Keratinocyte (primary cell): ENCODE measurements around the gene NOTUM.

ENCODE experiments used
- CTCF ChIP-seq, 3 experiments: IDR thresholded peaks in 1 of 3; conservative IDR thresholded peaks in 1 of 3; optimal IDR thresholded peaks in 1 of 3; 2 replicates in 2 of 3; 3 replicates in 1 of 3; pipeline versions ENCODE3 to v1.5.1; 2011; ENCODE audit warnings: low read length in 3 of 3, mild to moderate bottlenecking in 3 of 3, moderate library complexity in 2 of 3, control low read depth in 1 of 3, inconsistent platforms in 1 of 3; ENCODE audit not compliant: insufficient read depth in 2 of 3; ENCODE audit errors: extremely low read depth in 1 of 3
- EZH2 ChIP-seq: IDR thresholded peaks from one replicate; pipeline ENCODE4 v1.6.1; 2012; ENCODE audit warnings: inconsistent platforms, mild to moderate bottlenecking, low read length, moderate library complexity

DNA sequence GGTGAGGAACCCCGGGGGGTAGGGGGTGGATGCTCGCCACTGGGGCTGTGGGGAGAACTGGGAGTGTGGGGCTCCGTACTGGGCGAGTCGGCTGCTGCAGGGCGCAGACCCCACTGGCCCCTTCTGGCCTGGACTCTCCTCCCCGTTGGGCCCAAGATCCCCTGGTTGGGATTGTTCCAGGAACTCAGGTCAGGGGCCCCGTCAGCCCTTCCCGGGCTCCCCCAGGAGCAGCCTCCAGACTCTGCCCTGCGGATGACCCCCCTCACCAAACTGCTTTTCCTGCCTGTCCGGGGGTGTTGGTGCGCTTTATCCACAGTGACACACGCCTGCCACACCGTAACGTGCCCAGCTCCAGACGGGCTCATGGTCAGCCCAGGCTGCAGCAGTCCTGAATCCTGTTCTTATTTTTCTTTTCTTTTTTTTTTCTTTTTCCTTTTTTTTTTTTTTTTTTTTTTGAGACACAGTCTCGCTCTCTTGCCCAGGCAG, 40.6 kb upstream of the NOTUM start:
- TF ChIP-seq CTCF (optimal IDR thresholded peaks at IDR 0.05 in 1 of 3, IDR thresholded peaks at IDR 0.05 in 1 of 3, conservative IDR thresholded peaks at IDR 0.05 in 1 of 3; ENCODE audit: extremely low read depth in 1 of 3, insufficient read depth in 2 of 3, low read length in 3 of 3) (no peak), EZH2 (no peak)
